SK-N-MC (cell line): ENCODE measurements around the gene MAGEA10.

Source experiments
- EZH2 ChIP-seq: fragments of 200-600 bp; sonication (generic); IDR thresholded peaks from one replicate; pipeline ENCODE4 v1.6.1; 2017; ENCODE audit warnings: antibody characterized with exemption
- FOXP2 ChIP-seq: optimal IDR thresholded peaks from 2 replicates; pipeline ENCODE3; 2011; ENCODE audit warnings: mild to moderate bottlenecking, moderate library complexity; ENCODE audit not compliant: insufficient read depth; ENCODE audit errors: extremely low read length, control extremely low read depth
- POLR2AphosphoS5 ChIP-seq: IDR thresholded peaks from 2 replicates; pipeline ENCODE4 v1.6.1; 2012; ENCODE audit warnings: mild to moderate bottlenecking, low read depth, low read length, borderline replicate concordance

DNA sequence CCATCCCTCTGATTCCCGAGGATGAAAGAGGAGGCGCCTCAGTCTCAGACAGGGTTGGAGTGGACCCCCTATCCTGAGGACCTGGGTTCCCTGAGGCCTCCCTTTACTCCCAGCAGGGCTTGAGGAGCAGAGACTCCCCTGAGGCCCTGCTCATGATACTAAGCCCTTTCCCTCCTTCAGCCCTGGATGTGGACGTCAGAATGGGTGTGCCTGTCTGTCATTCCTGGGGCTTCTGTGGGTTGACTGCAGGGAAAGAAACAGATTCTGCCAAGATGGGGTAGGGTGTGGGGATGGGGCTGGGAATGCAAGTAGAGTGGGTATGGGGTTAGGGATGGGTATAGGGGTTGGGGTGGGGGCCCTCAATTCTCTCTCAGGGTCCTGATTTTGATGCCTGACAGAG lies 21.1 kb downstream of the MAGEA10 start:
- TF ChIP-seq EZH2 (no peak), POLR2AphosphoS5 (no peak), FOXP2 (no peak)
